ENCODE data around the gene RAB31. TPM values are rescaled to one million over a fixed set of nuclear protein-coding genes. Genes with fewer than 3 reads are reported as not detected.

Gene RAB31
- total RNA-seq, 2 experiments from 2014 or later, result 3.5 to 4.9 TPM

DNA sequence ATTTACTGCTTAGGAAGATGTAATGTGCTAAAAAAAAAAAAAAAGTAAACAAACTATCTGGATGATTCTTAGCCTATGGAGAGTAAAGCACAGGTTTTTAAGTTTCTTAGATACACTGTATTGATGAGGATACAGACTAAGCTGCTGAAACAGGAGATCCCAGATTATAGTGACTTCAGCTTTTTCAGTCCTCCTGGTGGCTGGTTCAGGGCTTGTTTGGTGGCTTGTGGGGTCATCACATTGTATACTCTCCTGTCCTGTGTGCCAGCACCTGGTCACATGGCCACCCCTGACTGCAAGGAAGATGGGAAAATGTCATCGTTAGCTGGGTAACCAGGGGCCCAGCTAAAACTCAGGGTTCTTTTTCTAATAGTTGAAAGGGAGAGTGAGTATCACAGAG, 31.4 kb downstream of the RAB31 start:
- Mint-ChIP-seq H3K36me3 (ENCODE audit: low read depth) (no peaks in the 10 kb centered on the region), H3K4me1 (peaks cover 8% of the 10 kb centered on the region), H3K4me3 (no peak overlapping the region), H3K27me3 (peaks cover 34% of the 10 kb centered on the region), H3K9me3 (no peaks in the 10 kb centered on the region), H3K27ac (no peak overlapping the region)
- no peak for DNase-seq
- POLR2A ChIA-PET, result no interaction called here
- CTCF ChIA-PET, result no interaction called here

DNA sequence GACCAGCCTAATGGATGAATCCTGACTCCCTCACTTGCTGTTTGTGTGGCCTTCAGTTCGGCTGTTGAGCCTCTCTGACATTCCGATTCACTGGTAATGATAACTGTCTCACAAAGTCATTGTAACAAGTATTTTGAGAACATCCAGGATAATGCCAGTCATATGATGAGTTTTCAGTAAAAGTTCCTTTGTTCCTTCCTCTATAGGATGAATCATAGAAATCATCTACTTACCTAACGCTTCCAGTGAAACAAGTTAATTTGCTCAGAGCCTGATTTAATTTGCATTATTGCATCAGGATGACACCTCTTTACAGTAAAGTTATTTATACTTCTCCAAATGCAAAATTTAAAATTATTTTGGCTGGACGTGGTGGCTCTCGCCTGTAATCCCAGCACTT, 32.0 kb downstream of the RAB31 start:
- DNase-seq, result no peak
- Mint-ChIP-seq H3K9me3 (no peaks in the 10 kb centered on the region), H3K27ac (no peak overlapping the region), H3K4me3 (no peak overlapping the region), H3K4me1 (peaks cover 4% of the 10 kb centered on the region), H3K27me3 (peaks cover 39% of the 10 kb centered on the region), H3K36me3 (ENCODE audit: low read depth) (no peaks in the 10 kb centered on the region)
- POLR2A ChIA-PET, result no interaction called here
- CTCF ChIA-PET, result no interaction called here

DNA sequence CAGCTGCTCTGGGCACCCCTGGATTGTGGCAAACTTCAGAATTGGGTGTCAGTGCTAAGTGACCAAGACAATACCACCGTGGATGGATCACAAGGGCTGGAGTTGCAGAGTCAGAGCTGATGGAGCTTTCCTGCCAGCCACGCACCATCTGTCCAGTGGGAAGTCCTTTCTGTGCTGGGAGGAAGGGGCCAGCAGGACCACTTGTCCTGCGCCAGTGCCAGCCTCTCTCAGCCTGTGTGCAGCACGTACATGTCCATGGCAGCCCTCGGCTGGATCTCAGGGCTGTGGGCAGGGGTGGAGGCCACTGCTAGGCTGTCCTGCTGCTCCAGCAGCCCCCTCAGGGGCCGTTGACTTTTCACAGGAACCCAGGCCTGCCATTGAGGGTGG, 33.3 kb downstream of the RAB31 start:
- no peaks in the 10 kb centered on the region for H3K36me3 Mint-ChIP-seq (ENCODE audit: low read depth)
- no peak for DNase-seq
- no peaks in the 10 kb centered on the region for H3K9me3 Mint-ChIP-seq
- no peak overlapping the region for H3K4me3 Mint-ChIP-seq
- no peaks in the 10 kb centered on the region for H3K4me1 Mint-ChIP-seq
- no peak overlapping the region for H3K27ac Mint-ChIP-seq
- POLR2A ChIA-PET, result no interaction called here
- CTCF ChIA-PET, result no interaction called here
- H3K27me3 Mint-ChIP-seq, result peaks cover 46% of the 10 kb centered on the region

DNA sequence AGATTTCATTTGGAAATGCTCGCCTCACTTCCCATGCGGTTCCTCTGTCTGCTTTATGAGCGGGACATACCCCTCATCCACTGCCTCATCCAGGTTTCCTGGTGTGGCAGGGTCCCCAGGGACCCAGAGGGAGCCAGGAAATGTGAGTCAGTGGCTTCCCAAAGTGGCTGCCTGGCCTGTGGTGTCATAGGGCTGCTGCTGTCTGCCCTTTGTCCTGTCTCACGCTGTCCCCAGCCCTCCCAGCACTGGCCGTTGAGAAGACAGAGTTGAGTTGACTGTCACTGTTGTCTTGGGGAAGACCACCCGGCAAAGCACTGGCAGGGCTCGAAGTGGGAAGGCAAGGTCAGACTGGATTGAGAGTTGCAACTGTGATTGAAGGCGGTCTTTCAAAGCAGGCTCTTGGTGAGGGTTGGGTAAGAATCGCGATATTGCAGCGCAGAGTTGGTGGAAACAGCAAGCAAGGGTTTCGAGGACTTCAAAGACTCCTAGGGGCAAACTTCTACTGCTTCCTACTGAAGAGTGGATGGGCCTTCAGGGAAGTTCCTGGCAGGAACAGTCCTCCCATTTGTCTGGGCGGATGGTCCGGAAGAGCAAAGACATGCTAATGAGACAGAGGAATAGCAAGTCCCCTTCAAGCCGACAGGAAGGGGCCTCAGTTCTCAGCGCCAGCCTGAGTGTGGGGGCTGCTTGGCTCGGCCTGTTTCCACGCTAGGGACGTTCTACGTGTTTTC, 33.9 kb downstream of the RAB31 start:
- no peak overlapping the region for H3K27ac Mint-ChIP-seq
- peaks cover 49% of the 10 kb centered on the region for H3K27me3 Mint-ChIP-seq
- CTCF ChIA-PET, result no interaction called here
- POLR2A ChIA-PET, result no interaction called here
- H3K4me1 Mint-ChIP-seq, result no peaks in the 10 kb centered on the region
- no peaks in the 10 kb centered on the region for H3K36me3 Mint-ChIP-seq (ENCODE audit: low read depth)
- no peak overlapping the region for H3K4me3 Mint-ChIP-seq
- no peaks in the 10 kb centered on the region for H3K9me3 Mint-ChIP-seq
- no peak for DNase-seq

DNA sequence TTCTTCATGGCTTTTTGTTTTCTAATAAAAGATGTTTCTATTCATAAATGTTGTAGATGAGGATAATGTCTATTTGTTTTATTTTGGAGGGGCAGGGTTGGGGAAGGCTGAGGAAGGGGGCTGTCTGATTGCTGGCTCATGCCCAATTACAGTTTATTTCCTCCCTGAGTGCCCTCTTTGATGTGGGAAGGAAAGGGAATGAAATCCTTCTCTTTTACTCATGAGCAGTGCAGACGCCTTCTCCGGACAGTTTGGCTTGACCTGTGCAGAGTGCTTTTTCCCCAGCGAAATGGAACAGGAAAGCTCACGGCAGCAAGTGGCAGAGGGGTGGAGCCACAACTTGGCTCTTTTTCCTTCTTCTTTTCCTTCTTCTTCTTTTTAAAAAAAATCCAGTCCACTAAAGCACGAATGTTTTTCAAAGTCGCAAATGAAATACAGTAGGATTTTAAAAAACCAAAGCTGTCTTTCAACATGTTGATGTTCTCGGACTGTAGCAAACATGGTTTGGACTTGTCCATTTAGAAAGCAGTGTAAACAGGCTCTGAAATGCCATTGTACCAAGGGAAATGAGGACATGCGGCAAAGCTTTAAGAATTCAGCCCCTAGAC, 34.5 kb downstream of the RAB31 start:
- CTCF ChIA-PET, result no interaction called here
- POLR2A ChIA-PET, result no interaction called here
- H3K4me3 Mint-ChIP-seq, result no peak overlapping the region

DNA sequence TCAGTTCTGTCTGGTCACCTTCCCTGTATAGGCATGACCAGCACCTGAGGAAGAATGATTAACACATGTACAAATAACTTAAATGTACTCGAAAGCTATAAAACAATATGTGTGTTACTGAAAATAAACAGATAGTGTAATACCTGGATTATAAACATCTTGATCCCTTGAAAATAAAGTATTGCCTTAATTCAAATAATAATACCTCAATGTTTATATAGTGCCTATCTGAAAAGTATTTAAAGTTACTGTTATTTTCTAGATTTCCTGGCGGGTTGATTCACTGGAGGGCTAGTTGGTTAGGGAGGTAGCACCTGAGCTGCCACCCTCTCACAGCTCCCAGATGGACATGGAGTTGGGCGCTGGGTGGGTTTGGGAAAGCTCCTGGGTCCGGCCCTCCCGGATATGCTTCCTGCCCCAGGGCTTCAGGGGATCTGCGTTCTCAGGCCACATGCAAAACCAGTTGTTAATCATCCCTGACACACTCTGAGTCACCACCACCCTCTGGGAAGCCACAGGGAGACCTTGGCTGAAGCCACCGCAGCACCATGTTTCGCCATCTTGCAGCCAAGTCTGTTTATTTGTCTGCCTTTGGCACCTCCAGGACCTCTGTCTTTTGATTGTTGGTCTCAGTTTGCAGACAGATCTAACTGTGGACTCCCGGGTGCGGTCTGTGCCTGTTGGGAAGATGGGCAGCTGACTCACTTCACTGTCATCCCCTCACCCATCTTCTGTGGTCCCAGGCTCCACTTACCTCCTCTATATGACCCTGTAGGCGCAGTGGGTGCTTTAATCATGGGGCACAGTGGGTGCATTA, 35.3 kb downstream of the RAB31 start:
- H3K36me3 Mint-ChIP-seq (ENCODE audit: low read depth), result no peaks in the 10 kb centered on the region
- no peaks in the 10 kb centered on the region for H3K9me3 Mint-ChIP-seq
- H3K27ac Mint-ChIP-seq, result no peak overlapping the region
- H3K27me3 Mint-ChIP-seq, result peaks cover 58% of the 10 kb centered on the region
- no peak overlapping the region for H3K4me3 Mint-ChIP-seq
- CTCF ChIA-PET, result no interaction called here
- DNase-seq, result no peak
- POLR2A ChIA-PET, result no interaction called here
- no peaks in the 10 kb centered on the region for H3K4me1 Mint-ChIP-seq

More for the DNA sequence above, 34.5 kb downstream of the RAB31 start:
- DNase-seq, result no peak
- peaks cover 55% of the 10 kb centered on the region for H3K27me3 Mint-ChIP-seq
- H3K9me3 Mint-ChIP-seq, result no peaks in the 10 kb centered on the region
- H3K4me1 Mint-ChIP-seq, result no peaks in the 10 kb centered on the region
- H3K27ac Mint-ChIP-seq, result no peak overlapping the region
- H3K36me3 Mint-ChIP-seq (ENCODE audit: low read depth), result no peaks in the 10 kb centered on the region

DNA sequence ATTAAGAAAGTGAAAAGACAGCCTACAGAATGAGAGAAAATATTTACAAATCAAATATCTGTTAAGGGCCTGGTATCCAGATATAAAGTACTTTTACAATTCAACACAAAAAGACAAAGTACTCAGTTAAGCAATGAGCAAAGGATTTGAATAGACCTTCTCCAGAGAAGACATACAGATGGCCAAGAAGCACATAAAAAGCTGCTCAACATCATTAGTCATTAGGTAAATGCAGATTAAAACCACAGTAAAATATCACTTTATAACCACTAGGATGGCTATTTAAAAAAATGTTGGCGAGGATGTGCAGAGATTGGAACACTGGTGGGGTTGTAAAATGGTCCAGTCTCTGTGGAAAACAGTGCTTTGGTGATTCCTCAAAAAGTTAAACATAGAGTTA, 38.9 kb downstream of the RAB31 start:
- no peaks in the 10 kb centered on the region for H3K9me3 Mint-ChIP-seq
- POLR2A ChIA-PET, result no interaction called here
- no peak for DNase-seq
- CTCF ChIA-PET, result no interaction called here
- H3K36me3 Mint-ChIP-seq (ENCODE audit: low read depth), result no peaks in the 10 kb centered on the region
- peaks cover 54% of the 10 kb centered on the region for H3K27me3 Mint-ChIP-seq
- no peak overlapping the region for H3K4me3 Mint-ChIP-seq
- H3K4me1 Mint-ChIP-seq, result no peaks in the 10 kb centered on the region
- no peak overlapping the region for H3K27ac Mint-ChIP-seq

DNA sequence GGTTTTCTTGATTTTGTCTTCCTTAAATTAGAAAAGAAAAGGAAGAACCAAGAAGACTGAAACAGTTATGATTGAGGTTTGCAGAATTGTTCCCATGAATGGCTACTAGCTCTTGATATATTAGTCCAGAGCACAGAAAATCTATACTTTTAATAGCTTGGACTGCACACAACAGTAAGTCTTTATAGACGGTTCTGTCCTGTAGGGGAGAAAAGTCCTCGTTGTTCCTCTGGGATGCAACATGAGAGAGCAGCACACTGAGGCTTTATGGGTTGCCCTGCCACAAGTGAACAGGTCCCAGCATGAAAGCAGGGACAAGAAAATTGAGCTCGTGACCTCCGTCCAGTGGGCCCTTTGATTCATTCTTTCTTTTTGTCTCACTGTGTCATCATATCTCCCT, 41.5 kb downstream of the RAB31 start:
- H3K36me3 Mint-ChIP-seq (ENCODE audit: low read depth), result no peaks in the 10 kb centered on the region
- no peaks in the 10 kb centered on the region for H3K4me1 Mint-ChIP-seq
- H3K27ac Mint-ChIP-seq, result no peak overlapping the region
- H3K4me3 Mint-ChIP-seq, result no peak overlapping the region
- POLR2A ChIA-PET, result no interaction called here
- DNase-seq, result no peak
- CTCF ChIA-PET, result no interaction called here
- peaks cover 33% of the 10 kb centered on the region for H3K27me3 Mint-ChIP-seq
- H3K9me3 Mint-ChIP-seq, result no peaks in the 10 kb centered on the region

DNA sequence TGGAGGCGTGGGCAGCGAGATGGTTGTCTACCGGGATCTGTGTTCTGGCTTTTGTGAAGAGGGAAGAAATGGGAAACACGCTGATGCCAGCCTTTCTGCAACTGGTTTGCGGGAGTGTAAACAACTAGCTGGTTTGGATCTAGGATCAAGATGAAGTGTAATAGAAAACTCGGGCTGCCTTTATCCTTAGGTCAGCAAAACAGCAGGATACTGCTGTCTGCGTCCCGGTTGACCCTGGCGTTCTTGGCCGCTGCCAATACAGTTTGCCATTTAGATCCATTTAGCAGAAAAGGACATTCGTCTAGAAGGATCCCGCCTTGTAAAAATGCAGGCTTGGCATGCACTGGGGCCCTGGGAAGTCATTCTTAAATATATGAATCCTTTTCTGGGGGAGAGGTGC, 42.0 kb downstream of the RAB31 start:
- H3K4me3 Mint-ChIP-seq, result no peak overlapping the region
- no peaks in the 10 kb centered on the region for H3K4me1 Mint-ChIP-seq
- no peaks in the 10 kb centered on the region for H3K9me3 Mint-ChIP-seq
- H3K27me3 Mint-ChIP-seq, result peaks cover 28% of the 10 kb centered on the region
- DNase-seq, result no peak
- POLR2A ChIA-PET, result no interaction called here
- no peak overlapping the region for H3K27ac Mint-ChIP-seq
- H3K36me3 Mint-ChIP-seq (ENCODE audit: low read depth), result no peaks in the 10 kb centered on the region
- CTCF ChIA-PET, result no interaction called here

DNA sequence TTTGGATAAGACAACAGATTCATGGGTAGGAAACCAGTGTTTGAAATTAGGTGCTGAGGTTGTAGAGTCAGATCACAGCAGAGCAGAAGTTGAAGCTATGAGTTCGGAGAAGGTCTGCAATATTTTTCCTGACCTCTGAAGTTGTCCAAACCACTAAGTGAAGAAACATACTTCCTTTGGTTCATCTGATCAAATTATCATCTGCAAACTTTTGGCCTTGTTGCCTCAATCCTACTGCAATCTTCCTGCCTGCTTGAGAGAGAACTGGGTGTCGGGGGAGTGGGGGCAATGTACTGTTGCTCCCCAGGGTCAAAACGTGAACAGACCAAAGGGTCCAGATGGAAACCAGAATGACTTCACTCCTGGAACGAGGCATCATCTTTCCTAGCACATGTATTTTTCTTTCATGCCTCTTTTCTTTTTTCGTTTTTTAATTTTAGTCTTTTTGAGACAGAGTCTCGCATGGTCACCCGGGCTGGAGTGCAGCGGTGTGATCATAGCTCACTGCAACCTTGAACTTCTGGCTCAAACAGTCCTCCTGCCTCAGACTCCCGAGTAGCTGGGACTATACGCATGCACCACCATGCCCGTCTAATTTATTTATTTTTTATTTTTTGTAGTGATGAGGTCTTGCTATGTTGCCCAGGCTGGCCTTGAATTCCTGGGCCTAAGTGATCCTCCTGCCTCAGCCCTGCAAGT, 42.7 kb downstream of the RAB31 start:
- no peaks in the 10 kb centered on the region for H3K4me1 Mint-ChIP-seq
- no peak overlapping the region for H3K4me3 Mint-ChIP-seq
- H3K9me3 Mint-ChIP-seq, result no peaks in the 10 kb centered on the region
- no peaks in the 10 kb centered on the region for H3K36me3 Mint-ChIP-seq (ENCODE audit: low read depth)
- CTCF ChIA-PET, result no interaction called here
- no peak overlapping the region for H3K27ac Mint-ChIP-seq
- peaks cover 22% of the 10 kb centered on the region for H3K27me3 Mint-ChIP-seq
- no peak for DNase-seq
- POLR2A ChIA-PET, result no interaction called here

DNA sequence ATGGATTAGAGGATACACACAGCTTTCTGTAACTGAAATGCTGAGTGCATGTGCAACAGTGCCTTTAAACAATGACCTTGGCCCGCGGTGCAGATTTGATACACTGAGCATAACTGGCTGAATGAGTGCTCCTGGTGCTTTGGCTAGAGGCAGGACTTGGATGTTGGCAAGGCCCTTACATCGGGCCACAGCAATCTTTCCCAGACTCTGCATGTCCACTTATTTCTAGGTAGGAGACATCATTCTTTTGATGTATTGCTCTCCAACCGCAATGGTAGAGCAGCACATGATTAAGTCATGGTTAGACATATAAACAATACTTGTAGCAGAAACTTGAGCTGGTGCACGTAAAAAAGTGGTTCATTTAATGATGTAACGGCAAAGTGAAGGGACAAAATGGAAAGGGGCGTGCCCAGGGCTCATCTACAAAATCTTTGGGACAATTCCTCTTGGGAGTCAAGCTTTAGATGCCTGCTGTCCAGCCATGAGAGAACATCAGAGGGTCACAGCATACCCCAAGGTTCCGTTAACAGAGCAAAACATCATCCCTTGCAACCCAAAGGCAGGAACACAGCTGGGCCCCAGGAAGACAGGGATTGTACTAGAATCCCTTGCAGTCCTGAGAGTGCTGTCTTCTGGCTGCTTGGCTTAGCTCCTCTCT, 43.4 kb downstream of the RAB31 start:
- H3K9me3 Mint-ChIP-seq, result no peaks in the 10 kb centered on the region
- no peaks in the 10 kb centered on the region for H3K4me1 Mint-ChIP-seq
- CTCF ChIA-PET, result no interaction called here
- no peak overlapping the region for H3K27ac Mint-ChIP-seq
- DNase-seq, result no peak
- H3K36me3 Mint-ChIP-seq (ENCODE audit: low read depth), result no peaks in the 10 kb centered on the region
- POLR2A ChIA-PET, result no interaction called here
- no peak overlapping the region for H3K4me3 Mint-ChIP-seq
- peaks cover 18% of the 10 kb centered on the region for H3K27me3 Mint-ChIP-seq

DNA sequence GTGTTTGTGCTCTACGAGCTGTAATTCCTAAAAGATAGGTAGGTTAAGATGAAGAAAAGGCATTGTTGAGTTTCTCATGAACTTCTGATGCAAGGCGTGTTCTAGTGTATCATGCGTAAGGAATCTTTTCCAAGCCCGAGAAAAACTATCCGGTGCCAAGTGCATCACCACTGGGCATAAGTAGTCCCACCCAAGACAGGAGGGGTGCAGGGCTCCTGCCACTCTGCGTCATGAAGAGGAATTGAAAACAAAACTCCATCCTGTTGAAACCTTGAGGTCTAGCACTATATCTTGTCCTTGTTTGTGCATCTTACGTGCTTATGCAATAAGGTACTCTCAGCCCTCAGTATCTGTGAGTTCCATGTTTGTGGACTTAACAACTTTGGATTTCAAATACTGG, 45.7 kb downstream of the RAB31 start:
- Mint-ChIP-seq H3K4me3 (no peak overlapping the region), H3K27me3 (peaks cover 8% of the 10 kb centered on the region), H3K27ac (no peak overlapping the region), H3K36me3 (ENCODE audit: low read depth) (no peaks in the 10 kb centered on the region), H3K4me1 (peaks cover 6% of the 10 kb centered on the region), H3K9me3 (no peaks in the 10 kb centered on the region)
- no peak for DNase-seq
- CTCF ChIA-PET, result no interaction called here
- POLR2A ChIA-PET, result no interaction called here

DNA sequence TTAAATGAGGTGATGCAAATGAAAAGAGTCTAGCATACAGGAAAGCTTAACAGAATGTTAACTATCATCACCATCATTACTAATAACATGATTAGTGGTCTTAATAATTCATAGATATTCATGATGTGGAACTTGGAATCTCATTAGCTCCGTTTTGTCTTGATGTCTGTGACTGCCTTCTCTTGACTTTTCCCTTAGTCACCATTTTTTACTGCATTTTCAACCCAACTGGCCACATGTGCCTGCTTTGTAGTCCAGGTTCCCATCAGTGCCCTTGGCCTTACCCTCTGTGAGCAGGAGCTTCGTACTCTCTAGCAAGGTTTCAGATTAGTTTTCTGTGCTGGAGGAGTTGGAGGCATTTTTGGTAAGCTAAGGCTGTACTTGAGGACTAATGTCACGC, 47.0 kb downstream of the RAB31 start:
- DNase-seq, result no peak
- Mint-ChIP-seq H3K9me3 (no peaks in the 10 kb centered on the region), H3K27me3 (peaks cover 7% of the 10 kb centered on the region), H3K36me3 (ENCODE audit: low read depth) (no peaks in the 10 kb centered on the region), H3K27ac (no peak overlapping the region), H3K4me3 (no peak overlapping the region), H3K4me1 (peaks cover 8% of the 10 kb centered on the region)
- ChIA-PET POLR2A (no interaction called here), CTCF (no interaction called here)
